Lung (tissue), 12 donors: Measurements from ENCODE around the gene NCS1. TPM values are rescaled to one million over a fixed set of nuclear protein-coding genes. Genes with fewer than 3 reads are reported as not detected.

Source experiments
- ATAC-seq: fragments of 200-7000 bp; cut with Tn5 transposase; one replicate; pipeline ENCODE4 v1.9.1; 2020; ENCODE audit warnings: moderate number of reproducible peaks; ENCODE audit not compliant: insufficient read depth, low FRiP score
- DNase-seq, 3 donors: peaks; one replicate each; pipeline ENCODE4 v3.0.0-alpha.2; 2013 to 2017
- H3K27ac ChIP-seq, 2 donors: one replicate each; pipeline ENCODE4 v1.5.1; 2013; ENCODE audit warnings: mild to moderate bottlenecking in 2 of 2, moderate library complexity in 2 of 2, control low read depth in 1 of 2, inconsistent platforms in 1 of 2, low read depth in 1 of 2, low read length in 1 of 2
- H3K27me3 ChIP-seq, 3 donors: one replicate each; pipeline ENCODE4 v1.5.1; 2013; ENCODE audit warnings: low read length in 2 of 3; ENCODE audit not compliant: control insufficient read depth in 3 of 3, insufficient read depth in 3 of 3
- H3K36me3 ChIP-seq, 4 donors: one replicate each; pipeline ENCODE4 v1.5.1; 2013; ENCODE audit warnings: low read length in 4 of 4, mild to moderate bottlenecking in 1 of 4, moderate library complexity in 1 of 4; ENCODE audit not compliant: control insufficient read depth in 4 of 4, insufficient read depth in 4 of 4
- H3K4me1 ChIP-seq, 5 donors: one replicate each; pipeline ENCODE4 v1.5.1; 2013; ENCODE audit warnings: low read length in 5 of 5, mild to moderate bottlenecking in 2 of 5, moderate library complexity in 1 of 5; ENCODE audit not compliant: control insufficient read depth in 5 of 5, insufficient read depth in 5 of 5
- H3K4me3 ChIP-seq: one replicate; pipeline ENCODE4 v1.5.1; 2013; ENCODE audit warnings: mild to moderate bottlenecking, control low read depth, moderate library complexity
- H3K9ac ChIP-seq, 2 donors: one replicate each; pipeline ENCODE4 v1.5.1; 2013; ENCODE audit warnings: low read length in 2 of 2, control low read depth in 1 of 2; ENCODE audit not compliant: insufficient read depth in 1 of 2
- H3K9me3 ChIP-seq, 4 donors: one replicate each; pipeline ENCODE4 v1.5.1; 2013; ENCODE audit warnings: low read length in 3 of 4, mild to moderate bottlenecking in 1 of 4, moderate library complexity in 1 of 4; ENCODE audit not compliant: control insufficient read depth in 4 of 4, insufficient read depth in 3 of 4
- WGBS, 2 donors: extraction: QIAGEN DNeasy Blood & Tissue Kit; methylation state at CpG; one replicate each; pipeline ENCODE4 v1.1.7; 2013; 5-methylcytosine and 5-hydroxymethylcytosine counted together
- polyA plus RNA-seq, 2 donors: library from polyadenylated mRNA; stranded (reverse); fragments of 200-250 nt; gene quantifications; one replicate each; pipeline ENCODE4 v1.2.1, GENCODE V29; 2013
- total RNA-seq, 2 donors: library from RNA; depleted of rRNA in 1 of 2; stranded (reverse); fragments of >200 nt in 1 of 2; gene quantifications; one replicate each; pipeline ENCODE4 v1.2.1, GENCODE V29; 2014 to 2021
- TF ChIP-seq, protein P1 (sequence below): IDR thresholded peaks from 2 replicates; pipeline ENCODE4 v1.5.1; 2012; ENCODE audit warnings: mild to moderate bottlenecking; ENCODE audit errors: control extremely low read depth, extremely low read depth
- donor health status: control.
- donor health status: control.
- donor health status: Bipolar disorder and iron deficiency.
- donor health status: healthy.
- donor health status: DM: yes; HTN: yes; CAD: no.

NCS1 gene
- total and polyA plus RNA-seq, 4 donors: 5.8 to 27.5 (median 6.5) TPM

GRCh38 chr9:130207241-130207992 is 35.2 kb downstream of the NCS1 start:
- Histone ChIP-seq H3K27ac (no peak overlapping the region), H3K4me1 (peaks cover 0 to 3% (median 0%) of the 10 kb centered on the region in 5 donors)

GRCh38 chr9:130208600-130209347 is 36.6 kb downstream of the NCS1 start:
- Histone ChIP-seq H3K27ac (no peak overlapping the region), H3K9ac (no peak overlapping the region), H3K27me3 (no peaks in the 10 kb centered on the region), H3K9me3 (no peaks in the 10 kb centered on the region), H3K4me3 (no peak overlapping the region), H3K36me3 (no peaks in the 10 kb centered on the region), H3K4me1 (peaks cover 0 to 3% (median 0%) of the 10 kb centered on the region in 5 donors)
- 76 to 80% methylated on average over 26 of the region's 26 CpGs for WGBS, 2 donors
- no peak for ATAC-seq
- TF ChIP-seq, protein P1, sequence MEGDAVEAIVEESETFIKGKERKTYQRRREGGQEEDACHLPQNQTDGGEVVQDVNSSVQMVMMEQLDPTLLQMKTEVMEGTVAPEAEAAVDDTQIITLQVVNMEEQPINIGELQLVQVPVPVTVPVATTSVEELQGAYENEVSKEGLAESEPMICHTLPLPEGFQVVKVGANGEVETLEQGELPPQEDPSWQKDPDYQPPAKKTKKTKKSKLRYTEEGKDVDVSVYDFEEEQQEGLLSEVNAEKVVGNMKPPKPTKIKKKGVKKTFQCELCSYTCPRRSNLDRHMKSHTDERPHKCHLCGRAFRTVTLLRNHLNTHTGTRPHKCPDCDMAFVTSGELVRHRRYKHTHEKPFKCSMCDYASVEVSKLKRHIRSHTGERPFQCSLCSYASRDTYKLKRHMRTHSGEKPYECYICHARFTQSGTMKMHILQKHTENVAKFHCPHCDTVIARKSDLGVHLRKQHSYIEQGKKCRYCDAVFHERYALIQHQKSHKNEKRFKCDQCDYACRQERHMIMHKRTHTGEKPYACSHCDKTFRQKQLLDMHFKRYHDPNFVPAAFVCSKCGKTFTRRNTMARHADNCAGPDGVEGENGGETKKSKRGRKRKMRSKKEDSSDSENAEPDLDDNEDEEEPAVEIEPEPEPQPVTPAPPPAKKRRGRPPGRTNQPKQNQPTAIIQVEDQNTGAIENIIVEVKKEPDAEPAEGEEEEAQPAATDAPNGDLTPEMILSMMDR: no peak
- DNase-seq: no peak

More at GRCh38 chr9:130207241-130207992, 35.2 kb downstream of the NCS1 start:
- 81 to 82% methylated on average over 17 of the region's 17 CpGs for WGBS, 2 donors
- Histone ChIP-seq H3K36me3 (no peaks in the 10 kb centered on the region), H3K9me3 (no peaks in the 10 kb centered on the region), H3K4me3 (no peak overlapping the region), H3K9ac (no peak overlapping the region), H3K27me3 (no peaks in the 10 kb centered on the region)
- ATAC-seq: no peak
- TF ChIP-seq, protein P1: no peak
- DNase-seq: no peak

- TF ChIP-seq, protein P1: no peak
- Histone ChIP-seq H3K36me3 (no peaks in the 10 kb centered on the region), H3K4me3 (no peak overlapping the region), H3K4me1 (peaks cover 0 to 8% (median 0%) of the 10 kb centered on the region in 5 donors), H3K27me3 (no peaks in the 10 kb centered on the region), H3K9me3 (no peaks in the 10 kb centered on the region), H3K9ac (no peak overlapping the region), H3K27ac (no peak overlapping the region)
- no peak for DNase-seq
- no peak for ATAC-seq
- WGBS, 2 donors: 79 to 81% methylated on average over 14 of the region's 14 CpGs
Observed at GRCh38 chr9:130209422-130209821, 37.2 kb downstream of the NCS1 start.
